Neural progenitor cell (in vitro differentiated cells): Measurements from ENCODE around the gene ALAS1. TPM values are rescaled to one million over a fixed set of nuclear protein-coding genes. Genes with fewer than 3 reads are reported as not detected.

Experiments used
- DNase-seq: peaks from one replicate; pipeline ENCODE4 v3.0.0-alpha.2; 2016; ENCODE audit warnings: low spot score
- H2AFZ ChIP-seq: fragments of 200-600 bp; sonication (generic); replicated peaks from 2 replicates; pipeline ENCODE4 v1.6.1; 2016; ENCODE audit warnings: antibody characterized with exemption
- H3F3A ChIP-seq: fragments of 200-600 bp; sonication (generic); 2 replicates; pipeline ENCODE4 v1.6.1; 2016; ENCODE audit warnings: antibody characterized with exemption, low read depth
- H3K27ac ChIP-seq: fragments of 200-600 bp; sonication (generic); 2 replicates; pipeline ENCODE4 v1.5.1; 2016; ENCODE audit warnings: mild to moderate bottlenecking
- H3K27me3 ChIP-seq: fragments of 200-600 bp; sonication (generic); 2 replicates; pipeline ENCODE4 v1.6.1; 2016; ENCODE audit warnings: mild to moderate bottlenecking, moderate library complexity
- H3K36me3 ChIP-seq: fragments of 200-600 bp; sonication (generic); 2 replicates; pipeline ENCODE4 v1.5.1; 2016
- H3K4me1 ChIP-seq: fragments of 200-600 bp; sonication (generic); 2 replicates; pipeline ENCODE4 v1.6.1; 2016; ENCODE audit warnings: mixed run types
- H3K4me2 ChIP-seq: fragments of 200-600 bp; sonication (generic); 2 replicates; pipeline ENCODE4 v1.6.1; 2016
- H3K4me3 ChIP-seq: fragments of 200-600 bp; sonication (generic); 2 replicates; pipeline ENCODE4 v1.5.1; 2016
- H3K79me2 ChIP-seq: fragments of 200-600 bp; sonication (generic); 2 replicates; pipeline ENCODE4 v1.6.1; 2016; ENCODE audit warnings: low read depth
- H3K9ac ChIP-seq: fragments of 200-600 bp; sonication (generic); 2 replicates; pipeline ENCODE4 v1.6.1; 2016
- H3K9me3 ChIP-seq: fragments of 200-600 bp; sonication (generic); 2 replicates; pipeline ENCODE4 v1.5.1; 2016; ENCODE audit warnings: low read depth
- H4K20me1 ChIP-seq: fragments of 200-600 bp; sonication (generic); 2 replicates; pipeline ENCODE4 v1.6.1; 2016; ENCODE audit warnings: low read depth
- H3K27ac Mint-ChIP-seq: 3 replicates; pipeline ENCODE4 v1.8.0; 2021; ENCODE audit warnings: mixed read lengths
- H3K27me3 Mint-ChIP-seq: 2 replicates; pipeline ENCODE4 v1.8.0; 2022; ENCODE audit warnings: low read depth, mild to moderate bottlenecking, inconsistent platforms, moderate library complexity, mixed read lengths; ENCODE audit not compliant: insufficient read depth
- H3K36me3 Mint-ChIP-seq: 3 replicates; pipeline ENCODE4 v1.8.0; 2021; ENCODE audit warnings: mixed read lengths
- H3K4me1 Mint-ChIP-seq: 3 replicates; pipeline ENCODE4 v1.8.0; 2021; ENCODE audit warnings: mixed read lengths
- H3K4me3 Mint-ChIP-seq: 3 replicates; pipeline ENCODE4 v1.8.0; 2021; ENCODE audit warnings: mild to moderate bottlenecking, moderate library complexity, mixed read lengths
- H3K9me3 Mint-ChIP-seq: 3 replicates; pipeline ENCODE4 v1.8.0; 2020; ENCODE audit warnings: mixed read lengths
- EZH2 ChIP-seq: fragments of 200-600 bp; sonication (generic); IDR thresholded peaks from 2 replicates; pipeline ENCODE4 v1.6.1; 2017; ENCODE audit warnings: antibody characterized with exemption, mild to moderate bottlenecking, moderate library complexity
- EZH2phosphoT487 ChIP-seq: fragments of 200-600 bp; sonication (generic); IDR thresholded peaks from 2 replicates; pipeline ENCODE4 v1.6.1; 2017; ENCODE audit warnings: antibody characterized with exemption
- total RNA-seq: library from RNA; depleted of rRNA; stranded (reverse); fragments of >200 nt; gene quantifications from 2 replicates; pipeline ENCODE4 v1.2.3, GENCODE V29; 2015; ENCODE audit warnings: low replicate concordance
- TF ChIP-seq, protein P1 (sequence below): fragments of 200-600 bp; sonication (generic); IDR thresholded peaks from 2 replicates; pipeline ENCODE4 v1.5.1; 2017; ENCODE audit warnings: antibody characterized with exemption, mild to moderate bottlenecking

The ALAS1 gene
- total RNA-seq, 1 donor from 2014 or later: 35.0 TPM

DNA sequence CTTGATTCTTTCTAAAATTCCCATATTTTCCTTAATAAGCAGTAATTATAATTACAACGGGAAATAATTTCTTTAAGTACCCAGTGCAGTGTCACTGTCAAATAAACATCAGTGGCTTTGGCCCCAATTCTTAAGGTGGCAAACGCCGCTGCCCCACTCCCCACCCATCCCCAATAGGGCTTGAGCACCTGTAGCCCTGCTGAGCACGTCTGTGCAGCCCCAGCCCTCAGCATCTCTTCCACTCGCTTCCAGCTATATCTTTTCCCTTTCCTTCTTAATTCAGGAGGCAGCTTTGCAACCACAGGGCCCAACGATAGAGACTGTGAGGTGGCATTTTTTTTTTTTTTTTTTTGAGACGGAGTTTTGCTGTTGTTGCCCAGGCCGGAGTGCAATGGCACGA is 56.6 kb downstream of the ALAS1 start:
- no peak for DNase-seq
- no peaks in the 10 kb centered on the region for H3K9me3 ChIP-seq
- Mint-ChIP-seq H3K4me3 (no peak overlapping the region), H3K36me3 (peaks cover 46% of the 10 kb centered on the region), H3K4me1 (no peaks in the 10 kb centered on the region), H3K27me3 (peaks cover 5% of the 10 kb centered on the region), H3K9me3 (no peaks in the 10 kb centered on the region), H3K27ac (no peak overlapping the region)
- no peak overlapping the region for H3K9ac ChIP-seq
- H3K27ac ChIP-seq: no peak overlapping the region
- no peaks in the 10 kb centered on the region for H3K36me3 ChIP-seq
- H3K27me3 ChIP-seq: no peaks in the 10 kb centered on the region
- TF ChIP-seq EZH2phosphoT487 (no peak), EZH2 (no peak)
- TF ChIP-seq, protein P1, sequence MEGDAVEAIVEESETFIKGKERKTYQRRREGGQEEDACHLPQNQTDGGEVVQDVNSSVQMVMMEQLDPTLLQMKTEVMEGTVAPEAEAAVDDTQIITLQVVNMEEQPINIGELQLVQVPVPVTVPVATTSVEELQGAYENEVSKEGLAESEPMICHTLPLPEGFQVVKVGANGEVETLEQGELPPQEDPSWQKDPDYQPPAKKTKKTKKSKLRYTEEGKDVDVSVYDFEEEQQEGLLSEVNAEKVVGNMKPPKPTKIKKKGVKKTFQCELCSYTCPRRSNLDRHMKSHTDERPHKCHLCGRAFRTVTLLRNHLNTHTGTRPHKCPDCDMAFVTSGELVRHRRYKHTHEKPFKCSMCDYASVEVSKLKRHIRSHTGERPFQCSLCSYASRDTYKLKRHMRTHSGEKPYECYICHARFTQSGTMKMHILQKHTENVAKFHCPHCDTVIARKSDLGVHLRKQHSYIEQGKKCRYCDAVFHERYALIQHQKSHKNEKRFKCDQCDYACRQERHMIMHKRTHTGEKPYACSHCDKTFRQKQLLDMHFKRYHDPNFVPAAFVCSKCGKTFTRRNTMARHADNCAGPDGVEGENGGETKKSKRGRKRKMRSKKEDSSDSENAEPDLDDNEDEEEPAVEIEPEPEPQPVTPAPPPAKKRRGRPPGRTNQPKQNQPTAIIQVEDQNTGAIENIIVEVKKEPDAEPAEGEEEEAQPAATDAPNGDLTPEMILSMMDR: no peak
- no peak overlapping the region for H2AFZ ChIP-seq
- H4K20me1 ChIP-seq: peaks cover 11% of the 10 kb centered on the region
- H3K4me2 ChIP-seq: no peak overlapping the region
- H3K4me1 ChIP-seq: no peaks in the 10 kb centered on the region
- H3K79me2 ChIP-seq: no peaks in the 10 kb centered on the region
- H3K4me3 ChIP-seq: no peak overlapping the region
- no peaks in the 10 kb centered on the region for H3F3A ChIP-seq

DNA sequence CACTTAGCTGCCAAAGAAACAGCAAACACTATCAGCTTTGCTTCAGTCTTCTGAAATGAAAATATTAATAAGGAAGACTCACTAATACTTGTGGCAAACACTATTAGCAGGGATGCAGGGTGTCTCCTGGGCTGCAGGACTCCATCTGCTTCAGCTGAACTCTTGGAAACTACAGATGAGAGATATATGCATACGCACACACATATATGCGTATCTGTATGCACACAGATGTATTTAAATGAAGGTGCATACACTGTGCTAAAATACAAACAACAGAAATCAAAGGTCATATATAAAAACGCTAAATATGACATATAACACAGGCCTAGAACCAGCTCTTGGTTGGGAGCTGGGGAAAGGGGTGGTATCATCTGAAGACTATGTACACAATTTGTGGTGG is 58.2 kb downstream of the ALAS1 start:
- Mint-ChIP-seq H3K27ac (no peak overlapping the region), H3K27me3 (peaks cover 2% of the 10 kb centered on the region), H3K9me3 (no peaks in the 10 kb centered on the region), H3K4me1 (no peaks in the 10 kb centered on the region), H3K36me3 (peaks cover 46% of the 10 kb centered on the region), H3K4me3 (no peak overlapping the region)
- Histone ChIP-seq H4K20me1 (peaks cover 9% of the 10 kb centered on the region), H2AFZ (no peak overlapping the region), H3K27ac (no peak overlapping the region), H3K36me3 (peaks cover 3% of the 10 kb centered on the region), H3K9ac (no peak overlapping the region), H3F3A (no peaks in the 10 kb centered on the region), H3K4me2 (no peak overlapping the region), H3K9me3 (no peaks in the 10 kb centered on the region), H3K27me3 (no peaks in the 10 kb centered on the region), H3K4me3 (no peak overlapping the region), H3K4me1 (no peaks in the 10 kb centered on the region), H3K79me2 (no peaks in the 10 kb centered on the region)
- no peak for DNase-seq
- no peak for TF ChIP-seq EZH2phosphoT487
- TF ChIP-seq EZH2: no peak
- TF ChIP-seq, protein P1: no peak

DNA sequence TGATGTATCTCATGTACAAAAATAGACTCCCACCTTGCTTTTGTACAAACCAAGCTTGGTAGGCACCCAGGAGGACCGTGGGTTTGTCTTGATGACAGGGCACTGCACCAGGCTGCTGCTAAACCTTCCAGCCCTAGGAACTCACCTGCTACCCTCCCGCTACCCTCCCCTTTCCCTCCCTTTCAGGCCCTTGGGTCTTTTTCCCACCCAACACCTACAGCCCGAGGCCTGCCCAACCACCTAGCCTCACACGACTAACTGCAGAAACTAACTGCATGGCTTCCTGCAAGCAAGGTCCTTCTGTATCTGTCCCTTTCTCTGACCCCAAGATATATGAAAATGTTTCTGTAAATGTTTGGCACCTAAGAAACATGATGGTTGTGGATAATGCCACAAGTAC is 58.7 kb downstream of the ALAS1 start:
- Mint-ChIP-seq H3K27ac (no peak overlapping the region), H3K4me1 (no peaks in the 10 kb centered on the region), H3K36me3 (peaks cover 46% of the 10 kb centered on the region), H3K9me3 (no peaks in the 10 kb centered on the region), H3K4me3 (no peak overlapping the region), H3K27me3 (peaks cover 2% of the 10 kb centered on the region)
- Histone ChIP-seq H3K36me3 (peaks cover 6% of the 10 kb centered on the region), H3K79me2 (peaks cover under 1% of the 10 kb centered on the region), H4K20me1 (peaks cover 13% of the 10 kb centered on the region), H3F3A (no peaks in the 10 kb centered on the region), H3K27me3 (no peaks in the 10 kb centered on the region), H3K27ac (no peak overlapping the region), H3K9ac (no peak overlapping the region), H3K9me3 (no peaks in the 10 kb centered on the region), H2AFZ (no peak overlapping the region), H3K4me1 (no peaks in the 10 kb centered on the region), H3K4me3 (no peak overlapping the region), H3K4me2 (no peak overlapping the region)
- TF ChIP-seq EZH2phosphoT487: no peak
- TF ChIP-seq, protein P1: no peak
- TF ChIP-seq EZH2: no peak
- DNase-seq: no peak
